Endometrial microvascular endothelial cells (primary cell): ENCODE data around the gene ERCC4. TPM values are rescaled to one million over a fixed set of nuclear protein-coding genes. Genes with fewer than 3 reads are reported as not detected.

Experiments used
- total RNA-seq: library from RNA; depleted of rRNA; stranded (reverse); fragments of >200 nt; gene quantifications from one replicate; pipeline ENCODE4 v1.2.3, GENCODE V29; 2015; ENCODE audit errors: inconsistent ontology term

Gene ERCC4
- total RNA-seq, 1 donor from 2014 or later = 9.8 TPM

Other genes with a start within 250 kb of the ERCC4 start
- gene MRTFB, start 151.2 kb downstream of the ERCC4 start, total RNA-seq = 16.6 TPM